ENCODE results near the gene SLC5A1. TPM values are rescaled to one million over a fixed set of nuclear protein-coding genes. Genes with fewer than 3 reads are reported as not detected.

SLC5A1 gene
- total and polyA plus RNA-seq, 2 donors (not counting 1 experiment from before 2014, with no cell fraction given), result not detected

Small RNA genes lying within 50 kb of the gene (small RNA-seq; reads per million reads assigned to genes)
- gene AP1B1P2 (ENCODE audit: insufficient read length, low read depth, low replicate concordance), result not detected

Other genes starting within 250 kb of the SLC5A1 start
- 46.6 and 51.1 TPM in 2 replicates for gene YWHAH, start 98.7 kb upstream of the SLC5A1 start, total RNA-seq
- 32.6 and 75.0 TPM in 2 replicates for gene YWHAH, start 98.7 kb upstream of the SLC5A1 start, polyA plus RNA-seq
- gene C22orf42, start 116.0 kb downstream of the SLC5A1 start, total RNA-seq, result not detected in 2 replicates
- not detected in 2 replicates for gene C22orf42, start 116.0 kb downstream of the SLC5A1 start, polyA plus RNA-seq
- not detected in 2 replicates for gene RFPL2, start 161.8 kb downstream of the SLC5A1 start, total RNA-seq
- 0.09 TPM in 1 of 2 replicates, not detected in the other for gene RFPL2, start 161.8 kb downstream of the SLC5A1 start, polyA plus RNA-seq
- not detected in 2 replicates for gene SLC5A4, start 212.1 kb downstream of the SLC5A1 start, total RNA-seq
- gene SLC5A4, start 212.1 kb downstream of the SLC5A1 start, polyA plus RNA-seq, result not detected in 2 replicates